GM21526 (cell line): ENCODE data around the gene SHISAL2A.

Experiments used
- ATAC-seq: cut with Tn5 transposase; IDR thresholded peaks from one replicate; pipeline ENCODE4 v1.9.1; 2021; ENCODE audit warnings: moderate library complexity; ENCODE audit not compliant: unreplicated experiment, low FRiP score

Gene SHISAL2A

DNA sequence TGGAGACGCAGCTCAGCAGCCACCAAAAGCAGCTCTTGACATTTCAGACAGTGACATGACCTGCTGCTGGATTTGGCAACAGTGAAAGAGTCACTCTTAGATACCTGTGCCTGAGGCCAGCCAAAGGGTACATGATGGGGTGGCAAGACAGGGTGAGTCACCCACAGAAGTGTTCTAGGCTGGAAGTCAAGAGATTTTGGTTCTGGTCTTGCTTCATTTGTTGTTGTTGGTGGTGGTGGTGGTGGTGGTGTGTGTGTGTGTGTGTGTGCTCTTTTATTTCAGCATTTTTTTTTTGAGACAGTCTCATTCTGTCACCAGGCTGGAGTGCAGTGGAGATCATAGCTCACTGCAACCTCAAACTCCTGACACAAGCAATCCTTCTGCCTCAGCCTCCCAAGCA is 25.8 kb downstream of the SHISAL2A start:
- no peak for ATAC-seq

DNA sequence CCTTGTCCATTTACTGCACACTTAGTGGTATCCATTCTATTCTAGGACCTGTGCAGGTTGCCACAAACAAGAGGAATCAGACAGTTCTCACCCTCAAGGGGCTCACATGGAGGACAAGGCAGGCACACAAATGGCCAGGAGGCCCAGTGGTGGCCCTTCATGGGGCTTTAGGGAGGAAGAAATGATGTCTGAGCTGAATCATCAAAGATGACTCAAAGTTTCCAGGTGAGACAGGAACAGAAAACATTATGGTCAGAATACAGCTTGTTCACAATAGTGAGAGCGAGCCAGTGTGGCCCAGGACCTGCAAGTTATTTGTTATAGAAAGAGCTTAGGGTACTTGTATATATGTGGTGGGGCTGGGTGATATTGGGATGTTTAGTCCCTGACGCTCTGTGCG is 26.4 kb downstream of the SHISAL2A start:
- ATAC-seq = no peak

GRCh38 chr1:52659851-52660596 is 27.1 kb downstream of the SHISAL2A start:
- ATAC-seq = no peak

DNA sequence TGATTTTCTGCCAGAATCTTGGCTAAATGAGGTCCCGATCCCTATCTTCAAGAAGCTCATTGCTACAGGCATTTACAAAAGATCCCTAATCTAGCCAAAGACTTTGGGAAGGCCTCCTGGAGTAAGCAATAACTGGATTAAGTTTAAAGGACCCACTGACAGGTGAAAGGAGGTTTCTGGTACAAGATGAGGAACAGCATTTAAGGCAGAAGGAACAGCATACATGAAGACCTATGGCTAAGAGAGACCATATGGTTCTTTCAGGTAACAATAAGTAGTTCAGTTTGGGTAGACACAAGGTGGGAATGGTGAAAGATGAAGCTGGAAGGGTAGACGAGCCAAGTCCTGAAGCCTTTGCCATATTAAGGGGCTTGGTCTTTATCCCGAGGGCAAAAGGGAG is 27.8 kb downstream of the SHISAL2A start:
- ATAC-seq = no peak

DNA sequence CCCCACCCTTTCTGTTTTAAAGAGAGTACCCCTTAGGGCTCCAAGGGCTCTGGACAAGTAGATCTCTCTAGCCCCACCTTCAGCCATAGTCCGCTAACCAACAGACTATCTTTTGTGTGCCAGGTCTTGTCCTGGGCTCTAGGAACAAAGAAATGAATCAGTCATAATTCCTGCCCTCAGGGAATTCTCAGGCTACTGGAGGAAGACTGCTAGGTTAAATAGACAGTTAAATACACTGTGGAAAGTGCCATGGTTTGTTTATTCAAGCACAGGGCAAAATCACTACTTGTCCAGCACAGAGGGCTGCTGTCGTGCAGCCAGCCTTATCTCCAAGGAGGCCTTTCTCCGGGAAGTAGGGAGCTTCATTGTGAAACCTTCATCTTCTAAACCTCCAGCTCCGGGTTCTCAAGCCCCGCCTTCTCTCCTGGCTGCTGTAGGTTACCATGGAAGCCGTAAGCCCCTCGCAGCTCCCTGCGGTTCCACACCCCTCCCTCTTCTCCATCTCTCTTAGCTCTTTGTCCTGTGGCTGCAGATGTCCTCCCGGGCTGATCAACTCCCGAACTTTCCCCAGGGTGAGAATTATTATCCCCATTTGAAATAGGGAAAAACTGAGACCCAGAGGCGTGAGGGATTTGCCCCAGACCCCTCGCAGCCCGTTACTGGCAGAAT is 29.8 kb downstream of the SHISAL2A start:
- ATAC-seq = no peak

DNA sequence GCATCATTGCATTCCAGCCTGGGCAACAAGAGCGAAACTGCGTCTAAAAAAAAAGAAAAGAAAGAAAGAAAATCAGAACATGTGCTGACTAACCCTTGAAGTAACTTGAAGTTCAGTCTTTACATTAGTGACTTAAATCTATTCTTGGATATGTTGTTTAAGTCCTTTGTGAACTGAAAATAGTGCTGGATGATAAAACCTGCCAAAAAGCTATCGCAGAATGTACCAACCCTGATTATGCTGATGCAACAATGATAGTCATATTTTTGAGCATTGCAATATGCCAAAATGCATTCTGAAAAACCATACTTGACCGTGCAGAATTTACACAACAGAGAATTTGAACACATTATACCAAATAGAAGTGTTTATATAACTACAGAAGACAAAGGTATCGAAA is 30.7 kb downstream of the SHISAL2A start:
- no peak for ATAC-seq

- no peak for ATAC-seq
Observed at GRCh38 chr1:52665006-52665941, 32.3 kb downstream of the SHISAL2A start.

DNA sequence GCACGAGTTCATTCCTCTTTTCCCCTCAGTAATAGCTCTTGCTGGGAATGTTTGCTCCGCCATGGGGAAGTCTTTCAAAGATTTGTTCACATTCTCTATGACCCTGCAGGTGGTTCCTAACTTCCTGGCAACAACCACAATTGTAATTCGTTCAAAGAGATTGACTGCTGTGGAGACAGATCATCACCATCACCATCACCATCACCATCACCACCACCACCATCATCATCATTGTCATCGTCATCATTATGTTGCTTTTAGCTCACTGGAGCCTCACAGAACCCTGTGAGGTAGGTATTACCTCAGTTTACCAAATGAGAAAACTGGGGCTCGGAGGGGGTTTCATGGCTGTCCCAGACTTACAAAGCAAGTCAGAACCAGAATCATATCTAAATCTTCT is 34.3 kb downstream of the SHISAL2A start:
- no peak for ATAC-seq

DNA sequence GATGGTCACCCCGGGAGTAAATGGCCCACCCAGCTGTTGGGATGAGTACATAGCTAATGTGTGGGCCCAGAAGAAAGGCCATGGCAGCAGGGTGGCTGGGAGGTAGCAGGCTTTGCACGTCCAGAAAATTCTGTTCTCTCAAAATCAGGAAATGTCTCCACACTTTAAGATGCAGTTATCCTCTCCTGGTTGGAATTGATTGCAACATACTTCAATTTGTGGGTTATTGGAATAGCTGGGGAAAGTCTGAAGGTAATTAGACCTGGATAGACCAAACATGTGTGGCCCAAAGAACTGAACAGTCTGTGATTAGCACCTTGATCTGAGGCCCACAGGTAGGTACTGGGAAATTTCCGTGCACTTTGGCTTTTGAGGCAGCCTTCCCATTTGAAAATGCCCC is 35.0 kb downstream of the SHISAL2A start:
- ATAC-seq = no peak

DNA sequence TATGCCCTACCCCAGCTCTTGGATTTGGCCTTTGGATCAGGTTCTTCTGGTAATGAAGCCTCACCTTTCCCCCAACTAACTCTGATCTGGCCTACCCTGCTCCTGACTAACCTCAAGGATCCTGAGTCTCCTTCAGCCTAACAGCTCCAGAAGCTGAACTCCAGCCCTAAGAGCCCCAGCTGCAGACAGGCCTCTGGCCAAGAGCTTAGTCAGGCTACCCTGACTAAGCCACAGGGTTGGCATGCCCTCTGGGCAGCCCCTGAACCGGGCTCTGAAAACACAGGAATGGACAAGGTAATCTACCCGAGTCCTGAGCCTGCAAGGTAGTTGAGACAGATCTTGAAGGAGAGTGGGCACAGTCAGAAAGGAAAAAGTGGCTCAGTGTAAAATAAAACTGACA is 35.7 kb downstream of the SHISAL2A start:
- no peak for ATAC-seq

- no peak for ATAC-seq
Observed at GRCh38 chr1:52669696-52670095, 36.7 kb downstream of the SHISAL2A start.

DNA sequence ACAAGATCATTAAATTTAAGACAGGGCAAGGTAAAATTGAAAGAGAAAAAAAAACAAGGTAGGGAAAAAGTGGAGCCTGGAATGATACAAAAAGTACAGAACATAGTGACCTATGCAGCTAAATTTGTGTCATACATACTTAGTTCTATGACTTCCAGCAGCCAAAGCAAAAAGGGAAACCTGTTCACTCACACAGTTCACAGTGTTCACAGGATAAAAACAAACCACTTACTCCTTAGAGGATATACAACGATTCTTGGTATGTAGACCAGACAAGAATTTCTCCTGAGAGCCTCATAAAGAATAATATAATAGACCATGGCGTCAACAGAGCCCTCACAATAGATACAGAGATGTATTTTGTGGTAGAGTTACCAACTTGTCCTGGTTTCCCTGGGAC is 37.6 kb downstream of the SHISAL2A start:
- no peak for ATAC-seq

DNA sequence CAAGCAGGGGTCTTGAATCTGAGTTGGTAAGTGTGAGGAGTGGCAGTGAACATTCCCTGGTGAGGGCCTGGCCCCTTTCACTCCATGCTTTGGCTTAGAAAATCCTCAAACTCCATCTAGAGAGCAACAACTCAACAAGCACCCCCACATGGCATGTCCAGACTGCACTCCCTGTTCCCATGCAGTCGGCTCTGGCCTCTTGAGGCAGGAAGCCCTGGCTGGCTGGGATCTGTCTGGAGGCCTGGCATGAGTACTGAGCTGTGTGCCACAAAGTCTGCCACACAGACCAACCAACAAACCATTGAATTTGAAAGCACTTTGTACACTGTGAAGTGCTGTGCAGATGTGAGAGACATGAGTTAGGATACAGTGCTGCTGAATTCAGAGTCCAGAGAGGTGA is 40.0 kb downstream of the SHISAL2A start:
- ATAC-seq = no peak

GRCh38 chr1:52673513-52673912 is 40.5 kb downstream of the SHISAL2A start:
- ATAC-seq = no peak

- no peak for ATAC-seq
Observed at GRCh38 chr1:52674497-52675384, 41.8 kb downstream of the SHISAL2A start.

DNA sequence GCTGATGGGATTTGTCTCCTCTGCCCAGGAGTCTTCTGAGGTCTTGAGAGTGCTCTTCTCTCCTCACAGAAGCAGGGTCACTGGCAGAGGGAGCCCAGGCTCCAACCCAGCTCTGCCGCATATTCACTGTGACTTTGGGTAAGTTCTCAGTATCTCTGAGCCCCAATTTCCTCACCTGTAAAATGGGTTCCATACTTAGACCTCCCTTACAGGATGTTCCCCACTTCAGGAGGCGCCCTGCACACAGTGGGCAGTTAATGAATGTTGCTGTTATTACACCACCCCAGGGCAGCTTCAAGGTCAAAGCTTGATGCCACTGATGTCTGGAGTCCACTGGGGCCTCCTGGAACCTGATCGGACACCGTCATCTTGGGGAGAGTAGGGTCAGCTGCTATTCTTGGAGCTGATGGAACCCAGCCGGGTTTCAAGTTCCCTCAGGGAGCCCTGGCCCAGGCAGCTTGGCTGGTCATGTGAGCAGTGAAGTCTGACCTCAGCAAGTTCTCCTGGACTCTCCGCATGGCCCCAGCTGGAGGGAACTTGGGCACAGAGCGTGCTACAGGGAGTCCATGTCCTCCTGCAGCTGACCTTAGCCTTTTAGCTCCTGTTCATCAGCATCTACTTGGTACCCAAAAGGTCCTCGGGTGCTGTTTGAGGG is 43.4 kb downstream of the SHISAL2A start:
- ATAC-seq = no peak

DNA sequence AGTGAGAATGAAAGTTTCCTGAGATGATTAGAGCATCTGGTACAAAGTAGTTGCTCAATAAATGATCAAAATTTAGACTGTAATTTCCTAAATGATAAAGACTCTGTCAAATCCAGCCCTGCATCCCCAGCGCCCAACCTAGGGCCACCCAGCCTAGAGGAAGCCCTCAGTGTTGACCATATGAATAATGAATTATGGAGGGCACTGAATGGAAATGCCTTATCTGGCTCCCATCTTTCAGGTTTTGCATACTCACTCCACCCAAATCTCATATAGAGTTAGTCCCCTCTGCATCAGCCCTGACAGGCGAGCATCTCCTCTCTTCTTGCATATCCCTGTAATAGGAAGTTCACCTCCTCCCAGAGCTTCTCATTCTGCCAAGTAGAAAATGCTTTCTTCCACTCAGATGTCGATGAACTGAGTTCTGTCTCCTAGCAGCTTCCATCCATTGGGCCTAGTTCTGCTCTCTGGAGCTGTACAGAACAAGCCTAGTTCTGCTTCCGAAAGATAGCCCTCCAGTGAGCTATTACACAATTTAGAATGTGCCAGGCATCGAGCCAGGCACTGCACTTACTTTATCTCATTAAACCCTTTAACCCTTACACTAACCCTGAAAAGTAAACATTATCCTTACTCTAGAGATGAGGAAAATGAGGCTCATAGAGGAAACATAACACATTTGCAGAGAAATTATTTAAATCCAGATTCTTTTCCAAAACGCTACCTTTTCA is 44.3 kb downstream of the SHISAL2A start:
- ATAC-seq = no peak

GRCh38 chr1:52679048-52679447 is 46.1 kb downstream of the SHISAL2A start:
- ATAC-seq = no peak

GRCh38 chr1:52679498-52679897 is 46.5 kb downstream of the SHISAL2A start:
- ATAC-seq = no peak
